NCI-H2081 (cell line): ENCODE data around the gene EPN2.

ENCODE experiments used
- DNase-seq, 2 experiments: peaks; one replicate each; lab custom pipeline; 2025; lab: John Stamatoyannopoulos, UW

EPN2 gene

DNA sequence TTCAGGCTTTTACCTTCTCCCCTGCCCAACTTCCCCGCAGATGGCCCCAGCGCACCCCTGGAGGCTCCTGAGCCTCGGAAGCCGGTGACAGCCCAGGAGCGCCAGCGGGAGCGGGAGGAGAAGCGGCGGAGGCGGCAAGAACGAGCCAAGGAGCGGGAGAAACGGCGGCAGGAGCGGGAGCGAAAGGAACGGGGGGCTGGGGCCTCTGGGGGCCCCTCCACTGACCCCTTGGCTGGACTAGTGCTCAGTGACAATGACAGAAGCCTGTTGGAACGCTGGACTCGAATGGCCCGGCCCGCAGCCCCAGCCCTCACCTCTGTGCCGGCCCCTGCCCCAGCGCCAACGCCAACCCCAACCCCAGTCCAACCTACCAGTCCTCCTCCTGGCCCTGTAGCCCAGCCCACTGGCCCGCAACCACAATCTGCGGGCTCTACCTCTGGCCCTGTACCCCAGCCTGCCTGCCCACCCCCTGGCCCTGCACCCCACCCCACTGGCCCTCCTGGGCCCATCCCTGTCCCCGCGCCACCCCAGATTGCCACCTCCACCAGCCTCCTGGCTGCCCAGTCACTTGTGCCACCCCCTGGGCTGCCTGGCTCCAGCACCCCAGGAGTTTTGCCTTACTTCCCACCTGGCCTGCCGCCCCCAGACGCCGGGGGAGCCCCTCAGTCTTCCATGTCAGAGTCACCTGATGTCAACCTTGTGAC, 144.7 kb downstream of the EPN2 start:
- no peak for DNase-seq

DNA sequence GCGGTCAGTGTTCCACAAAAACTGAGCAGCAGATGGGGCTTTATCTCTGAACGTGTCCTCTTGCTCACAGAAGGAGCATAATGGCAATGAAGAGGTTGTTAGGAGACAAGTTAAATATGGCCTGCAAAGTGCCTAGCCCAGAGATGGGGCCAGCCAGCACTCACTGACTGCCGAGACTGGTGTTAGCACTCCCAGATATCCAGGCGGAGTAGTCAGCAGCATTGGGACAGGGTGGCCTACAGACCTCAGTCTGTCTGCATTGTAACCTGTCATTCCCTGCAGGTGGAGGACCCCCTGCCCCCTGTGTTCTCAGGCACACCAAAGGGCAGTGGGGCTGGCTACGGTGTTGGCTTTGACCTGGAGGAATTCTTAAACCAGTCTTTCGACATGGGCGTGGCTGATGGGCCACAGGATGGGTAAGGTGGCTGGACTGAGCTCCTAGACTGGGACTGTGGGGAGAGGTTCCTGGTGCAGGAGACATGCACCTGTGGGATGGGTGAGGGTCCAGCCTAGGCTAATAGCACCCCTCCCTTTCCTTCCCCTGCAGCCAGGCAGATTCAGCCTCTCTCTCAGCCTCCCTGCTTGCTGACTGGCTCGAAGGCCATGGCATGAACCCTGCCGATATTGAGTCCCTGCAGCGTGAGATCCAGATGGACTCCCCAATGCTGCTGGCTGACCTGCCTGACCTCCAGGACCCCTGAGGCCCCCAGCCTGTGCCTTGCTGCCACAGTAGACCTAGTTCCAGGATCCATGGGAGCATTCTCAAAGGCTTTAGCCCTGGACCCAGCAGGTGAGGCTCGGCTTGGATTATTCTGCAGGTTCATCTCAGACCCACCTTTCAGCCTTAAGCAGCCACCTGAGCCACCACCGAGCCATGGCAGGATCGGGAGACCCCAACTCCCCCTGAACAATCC, 145.6 kb downstream of the EPN2 start:
- no peak for DNase-seq

DNA sequence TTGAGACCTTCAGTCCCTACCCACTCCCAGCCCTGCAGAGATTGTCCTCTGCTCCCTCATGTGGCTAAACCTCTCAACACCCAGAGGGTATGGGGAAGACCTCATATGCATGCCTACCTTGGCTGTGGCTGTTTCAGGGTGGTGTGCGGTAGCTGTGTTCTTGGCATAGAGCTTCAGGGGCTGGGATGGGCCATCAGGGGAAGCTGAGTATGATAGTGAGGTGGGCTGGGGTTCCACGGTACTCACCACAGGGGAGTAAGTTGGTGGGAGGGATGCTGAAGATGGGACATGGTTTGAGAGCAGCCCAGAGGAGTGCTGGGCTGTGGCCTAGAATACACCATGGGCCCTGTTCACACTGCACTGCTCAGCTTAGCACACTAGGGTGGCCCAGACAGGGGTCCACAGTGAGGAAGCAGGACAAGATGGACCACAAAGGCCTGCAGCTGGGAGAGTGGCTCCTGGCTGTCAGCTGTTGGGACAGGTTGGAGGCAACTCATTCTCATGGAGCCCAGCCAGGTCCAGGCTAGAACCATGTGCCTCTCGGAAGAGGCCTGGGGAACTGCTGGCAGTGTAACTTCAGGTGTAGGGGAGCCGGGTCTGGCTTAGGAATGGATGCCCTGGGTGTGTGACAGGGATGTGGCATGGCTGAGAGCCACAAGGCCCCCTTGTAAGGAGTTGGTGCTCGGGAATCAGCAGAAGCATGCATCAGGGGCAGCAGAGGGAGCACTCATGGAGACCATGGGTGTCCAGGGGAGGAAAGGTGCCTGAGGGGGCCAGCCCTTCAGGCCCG, 146.7 kb downstream of the EPN2 start:
- no peak for DNase-seq

DNA sequence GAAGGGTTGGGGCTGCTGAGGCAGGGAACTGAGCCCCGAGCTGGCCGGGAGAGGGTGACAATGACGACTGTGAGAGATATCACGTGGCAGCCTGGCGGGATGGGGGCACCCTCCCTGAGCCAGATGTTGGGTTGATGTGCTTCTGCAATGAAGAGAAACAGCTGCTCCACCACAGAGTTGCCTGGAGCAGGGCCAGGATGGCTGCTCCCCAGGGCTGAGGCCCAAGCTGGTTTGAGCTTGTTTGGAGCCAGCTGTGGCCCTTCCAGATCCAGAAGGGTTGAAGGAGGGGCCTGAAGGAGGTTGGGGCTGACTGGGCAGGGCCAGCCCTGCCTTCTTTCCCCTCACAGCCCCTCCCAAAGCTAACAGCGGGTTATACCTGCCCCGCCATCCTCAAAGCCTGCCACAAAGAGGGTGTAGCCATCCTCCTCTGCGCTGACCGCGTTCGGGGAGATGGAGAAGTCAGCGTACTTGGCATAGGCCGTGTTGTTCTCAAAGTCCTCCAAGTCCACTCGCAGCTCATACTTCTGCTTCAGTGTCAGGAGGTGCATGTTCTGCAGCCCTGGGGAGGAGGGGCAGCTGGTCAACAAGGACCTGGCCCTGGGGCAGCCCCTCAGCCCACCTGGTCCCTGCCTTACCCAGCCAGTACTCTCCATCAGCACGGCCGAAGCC, 147.7 kb downstream of the EPN2 start:
- no peak for DNase-seq

DNA sequence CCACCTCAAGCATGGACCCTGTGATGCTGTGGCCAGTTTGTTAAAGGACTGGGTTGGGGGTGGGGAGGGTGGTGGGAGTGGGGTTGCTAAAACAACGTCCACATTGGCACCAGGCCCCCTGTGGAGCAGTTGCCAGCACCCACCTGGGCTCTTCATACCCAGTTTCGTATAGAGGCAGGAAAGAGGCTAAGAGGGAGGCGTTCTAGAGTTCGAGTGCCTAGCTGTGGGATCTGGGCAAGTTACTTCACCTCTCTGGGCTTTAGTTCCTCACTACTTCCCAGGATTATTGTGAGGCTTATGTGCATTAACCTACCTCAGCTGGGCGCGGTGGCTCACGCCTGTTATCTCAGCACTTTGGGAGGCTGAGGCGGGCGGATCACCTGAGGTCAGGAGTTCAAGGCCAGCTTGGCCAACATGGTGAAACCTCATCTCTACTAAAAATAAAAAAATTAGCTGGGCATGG, 148.4 kb downstream of the EPN2 start:
- no peak for DNase-seq
